ENCODE results near the gene LRBA. TPM values are rescaled to one million over a fixed set of nuclear protein-coding genes. Genes with fewer than 3 reads are reported as not detected.

LRBA gene
- total and polyA plus RNA-seq, 2 donors (not counting 3 experiments of a cell fraction or from before 2014, with no cell fraction given) = 18.0 to 35.1 TPM

GRCh38 chr4:150325872-150326271 is 689.2 kb downstream of the LRBA start:
- H3K9ac ChIP-seq (replicated peaks; ENCODE audit: extremely low read depth, insufficient read depth, low read length) = no peak overlapping the region
- no peaks in the 10 kb centered on the region for H3K27me3 ChIP-seq (ENCODE audit: control insufficient read depth in 2 of 2, insufficient read depth in 2 of 2, low read length in 2 of 2)
- H3K9me3 ChIP-seq (replicated peaks; ENCODE audit: control insufficient read depth, insufficient read depth, low read length) = no peaks in the 10 kb centered on the region
- H3K36me3 ChIP-seq (ENCODE audit: control insufficient read depth in 2 of 2, extremely low read depth in 1 of 2, insufficient read depth in 2 of 2, low read length in 2 of 2) = no peaks in the 10 kb centered on the region
- no peak overlapping the region for H3K4me3 ChIP-seq (replicated peaks in 1 of 3; ENCODE audit: insufficient read depth in 1 of 3, low read depth in 1 of 3, low read length in 3 of 3)
- FAIRE-seq (peak; percentile 37), DNase-seq (ENCODE audit: low read depth, low spot score) (no peak)
- no peaks in the 10 kb centered on the region for H4K20me1 ChIP-seq (replicated peaks; ENCODE audit: control insufficient read depth, extremely low read depth, insufficient read depth, low read length)
- CTCF ChIA-PET = no interaction called here
- no peaks in the 10 kb centered on the region for H3K79me2 ChIP-seq (ENCODE audit: control insufficient read depth, insufficient read depth, low read length)
- peaks cover 9% of the 10 kb centered on the region for H3K4me1 ChIP-seq (ENCODE audit: control insufficient read depth, extremely low read depth, insufficient read depth, low read length)
- POLR2A ChIA-PET = no interaction called here
- no peak overlapping the region for H3K4me2 ChIP-seq (ENCODE audit: insufficient read depth, low read length)
- no TSS peak for BruUV-seq (replicated peaks)
- dilution Hi-C loops (cut with MboI; ENCODE audit: extremely low pct_ligation_motif_present, low sequenced_read_pairs) = no loop called here
- no peak for TF ChIP-seq POLR2A (IDR thresholded peaks at IDR 0.05; ENCODE audit: low read depth, low read length)
- no peak for TF ChIP-seq JUN (IDR thresholded peaks at IDR 0.05; ENCODE audit: borderline replicate concordance, insufficient read depth, insufficient read length, low read depth)
- no peak for TF ChIP-seq MYC (IDR thresholded peaks at IDR 0.05; ENCODE audit: low read depth, low read length)
- no peak for TF ChIP-seq POLR2AphosphoS5 (IDR thresholded peaks at IDR 0.05; ENCODE audit: insufficient read depth, low read depth, low read length)
- no peak for TF ChIP-seq EZH2 (IDR thresholded peaks at IDR 0.05; ENCODE audit: borderline replicate concordance, low read depth, low read length, severe bottlenecking)
- TF ChIP-seq FOS (IDR thresholded peaks at IDR 0.05; ENCODE audit: borderline replicate concordance, insufficient read depth, low read length) = no peak
- TF ChIP-seq CTCF (IDR thresholded peaks at IDR 0.05; ENCODE audit: extremely low read depth in 1 of 2, insufficient read depth in 1 of 2, low read depth in 1 of 2, low read length in 2 of 2) = no peak
- no peak for TF ChIP-seq MAX (IDR thresholded peaks at IDR 0.05; ENCODE audit: insufficient read depth, insufficient read length)
- TF ChIP-seq GATA2 (IDR thresholded peaks at IDR 0.05; ENCODE audit: insufficient read depth, insufficient read length, low read depth, low read length) = no peak
- H3K27ac ChIP-seq (ENCODE audit: insufficient read depth, low read depth, low read length) = no peak overlapping the region
- H2AFZ ChIP-seq (ENCODE audit: low read depth, low read length) = no peak overlapping the region
- intact Hi-C loops (cut with micrococcal nuclease) = no loop called here
- no peaks in the 10 kb centered on the region for H3K9me1 ChIP-seq (replicated peaks; ENCODE audit: control insufficient read depth, extremely low read depth, insufficient read depth, low read length)
